Measurements from ENCODE around the gene AKAP8.

Gene AKAP8

GRCh38 chr19:15330801-15331418 is 48.7 kb downstream of the AKAP8 start:
- no peak for DNase-seq

- DNase-seq, result no peak
These were observed 51.3 kb downstream of the AKAP8 start for GRCh38 chr19:15328312-15328711.

DNA sequence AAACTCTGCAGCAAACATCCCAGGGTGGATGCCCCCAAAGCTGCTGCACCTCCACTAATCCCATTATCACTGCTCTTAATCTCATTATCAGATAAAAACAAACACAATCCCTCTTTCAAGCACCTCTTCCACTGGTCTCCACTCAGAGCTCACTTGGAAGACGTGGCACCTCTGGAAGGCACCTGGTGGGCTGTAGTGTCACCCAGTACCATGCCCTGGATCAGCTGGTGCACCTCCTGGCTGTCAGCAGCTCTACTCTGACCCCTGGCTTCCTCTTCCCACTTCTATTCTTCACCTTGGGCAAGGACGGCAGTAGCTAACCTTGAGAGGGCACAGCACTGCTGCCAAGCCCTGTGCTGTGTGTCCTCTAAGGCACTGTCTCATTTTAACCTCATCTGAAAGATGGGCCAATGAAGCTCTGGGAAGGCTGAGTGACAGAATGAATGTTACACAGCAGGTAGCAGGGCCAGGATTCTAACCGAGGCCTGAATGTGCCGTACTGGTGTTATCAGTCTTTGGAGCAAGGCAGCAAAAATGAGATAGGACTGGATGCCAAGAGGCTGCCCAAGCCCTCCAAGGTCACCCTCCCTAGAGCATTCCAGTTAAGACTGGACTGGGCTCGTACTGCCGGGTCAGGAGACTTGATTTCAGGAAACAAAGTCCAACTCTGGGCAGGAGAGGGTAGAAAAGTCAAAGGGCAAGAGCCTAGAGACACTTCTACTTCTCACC is 54.6 kb downstream of the AKAP8 start:
- DNase-seq, result no peak

DNA sequence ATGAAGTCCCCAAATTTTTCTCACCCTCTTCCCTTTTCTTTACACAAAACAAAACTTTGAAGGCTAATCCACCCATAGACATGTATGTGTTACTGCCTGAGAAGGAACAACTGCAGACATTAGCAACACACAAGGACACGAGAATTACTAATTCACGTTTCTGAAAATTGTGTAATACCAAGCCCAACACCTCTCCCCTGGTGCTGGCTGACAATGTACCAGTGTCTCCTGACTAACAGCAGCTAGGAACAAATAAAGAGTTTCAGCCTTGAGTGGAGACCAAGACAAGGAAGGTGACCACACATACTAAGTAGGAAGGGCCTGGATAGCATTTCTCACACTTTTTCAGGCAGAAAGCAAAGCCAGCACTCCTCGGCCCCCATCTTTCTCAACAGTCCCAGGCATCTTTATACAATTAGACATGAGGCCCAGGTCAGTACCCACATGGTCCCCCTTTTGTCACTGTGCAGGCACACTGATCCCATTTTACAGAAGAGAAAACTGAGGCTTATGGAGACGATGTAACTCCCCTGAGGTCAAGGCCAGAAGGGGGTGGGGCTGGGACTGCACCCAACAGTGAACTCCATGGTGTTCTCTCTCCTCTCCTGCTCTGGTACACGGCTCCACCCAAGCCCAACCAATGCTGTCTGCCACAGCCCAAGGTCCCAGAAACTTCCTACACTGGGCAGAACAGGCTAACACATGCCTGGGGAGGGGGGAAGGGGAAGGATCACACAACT is 55.9 kb downstream of the AKAP8 start:
- DNase-seq, result peak; percentile 73

- no peak for DNase-seq
These were observed 57.8 kb downstream of the AKAP8 start for GRCh38 chr19:15321739-15322138.

DNA sequence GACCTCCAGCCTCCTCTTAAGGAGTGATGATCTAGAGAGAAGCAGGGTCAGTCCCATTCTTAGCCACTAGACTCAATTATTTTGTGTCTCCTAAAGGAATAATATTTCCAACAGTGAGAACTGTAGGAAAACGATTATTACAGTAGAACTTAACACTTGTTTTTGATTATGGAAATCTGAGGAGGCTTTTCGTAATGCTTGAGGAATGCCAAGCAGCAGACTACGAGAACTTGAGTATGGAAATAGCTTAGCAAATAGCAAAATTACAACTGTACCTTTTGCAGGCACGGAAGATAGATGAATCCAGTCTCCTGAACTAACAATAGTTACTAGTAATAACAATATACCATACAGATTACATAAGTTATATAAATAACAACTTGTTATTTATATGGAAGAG is 59.5 kb downstream of the AKAP8 start:
- DNase-seq, result no peak

DNA sequence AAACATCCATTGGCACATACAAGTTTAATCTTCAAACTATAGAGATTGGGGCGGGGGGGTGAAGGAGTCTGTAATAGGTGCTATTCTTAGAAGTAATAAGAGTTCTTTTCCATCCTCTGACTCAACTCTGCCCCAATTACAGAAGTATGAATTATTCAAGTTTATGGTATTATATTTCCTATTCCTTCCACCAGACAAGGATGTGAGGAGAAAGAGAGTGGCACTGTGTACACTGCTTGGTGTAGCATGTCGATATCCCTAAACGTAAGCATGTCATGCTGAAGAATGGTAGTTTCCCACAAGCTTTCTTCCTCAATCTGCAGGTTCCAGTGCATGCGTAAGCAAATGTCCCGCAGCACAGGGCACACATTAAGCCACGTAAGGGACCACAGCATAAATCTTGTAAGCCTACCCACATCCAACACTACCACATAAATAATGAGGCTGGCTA is 61.3 kb downstream of the AKAP8 start:
- peak; percentile 60 for DNase-seq

- DNase-seq, result no peak
These were observed 62.1 kb downstream of the AKAP8 start for GRCh38 chr19:15317392-15318071.

GRCh38 chr19:15316498-15316897 is 63.1 kb downstream of the AKAP8 start:
- peak; percentile 84 for DNase-seq

DNA sequence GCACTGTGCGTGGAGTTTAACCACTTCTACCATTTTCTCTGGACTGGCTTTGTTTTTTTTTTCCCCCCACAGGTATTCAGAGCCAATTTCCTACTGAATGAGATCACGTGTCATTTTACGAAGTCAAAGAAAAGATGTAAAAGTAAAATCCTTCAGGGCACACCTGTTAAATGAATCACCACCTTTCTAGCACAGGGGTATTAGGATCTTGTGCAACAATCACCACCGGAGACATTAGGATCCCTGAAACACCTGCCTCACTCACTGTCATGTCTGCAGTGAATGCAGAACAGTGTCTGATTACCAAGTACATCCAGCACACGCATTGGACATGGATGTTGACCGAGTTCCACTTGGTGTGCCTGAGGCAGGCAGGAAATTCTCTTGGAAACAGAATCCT is 64.5 kb downstream of the AKAP8 start:
- DNase-seq, result no peak

- DNase-seq, result no peak
These were observed 65.8 kb downstream of the AKAP8 start for GRCh38 chr19:15313649-15314279.

DNA sequence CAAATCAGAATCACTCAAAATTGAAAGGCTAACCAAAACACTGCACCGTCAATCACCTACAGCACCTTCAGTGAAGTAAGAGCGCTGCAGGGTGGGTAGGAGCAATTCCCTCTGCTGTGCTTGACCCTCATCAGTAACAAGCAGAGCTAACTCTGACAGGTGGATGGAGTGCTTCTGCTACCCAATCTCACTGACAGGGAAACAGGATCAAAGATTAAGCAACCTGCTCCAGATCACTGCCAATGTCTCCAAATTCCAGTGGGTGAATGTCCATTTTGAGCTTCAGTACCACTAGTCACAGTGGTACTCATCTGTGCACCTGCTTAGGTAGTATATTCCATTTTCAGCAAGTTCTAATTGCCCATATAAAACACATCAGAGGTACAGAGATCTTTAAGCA is 72.4 kb downstream of the AKAP8 start:
- no peak for DNase-seq

DNA sequence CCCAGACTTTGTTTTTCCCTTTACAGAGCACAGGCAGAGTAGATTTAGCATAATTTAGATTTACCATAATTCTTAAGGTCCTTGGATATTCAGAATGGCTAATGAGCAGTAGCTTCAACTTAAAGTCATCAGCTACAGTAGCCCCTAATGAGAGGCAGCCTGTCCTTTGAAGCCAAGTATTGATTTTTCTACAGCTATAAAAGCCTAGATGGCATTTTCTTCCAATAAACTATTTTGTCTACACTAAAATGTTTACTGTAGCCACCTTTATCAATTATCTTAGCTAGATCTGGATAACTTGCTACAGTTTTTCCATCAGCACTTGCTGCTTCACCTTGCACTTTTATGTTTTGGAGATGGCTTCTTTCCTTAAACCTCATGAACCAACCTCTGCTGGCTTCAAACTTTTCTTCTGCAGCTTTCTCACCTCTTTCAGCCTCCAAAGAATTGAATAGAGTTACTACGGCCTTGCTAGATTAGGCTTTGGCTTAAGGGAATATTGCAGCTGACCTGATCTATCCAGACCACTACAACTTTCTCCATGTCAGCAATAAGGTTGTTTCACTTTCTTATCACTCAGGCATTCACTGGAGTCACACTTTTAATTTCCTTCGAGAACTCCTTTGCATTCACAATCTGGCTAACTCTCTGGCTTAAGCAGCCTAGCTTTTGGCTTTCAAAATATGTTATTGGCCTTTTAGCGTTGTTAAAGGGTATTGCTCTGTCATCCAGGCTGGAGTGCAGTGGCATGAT is 73.8 kb downstream of the AKAP8 start:
- no peak for DNase-seq

DNA sequence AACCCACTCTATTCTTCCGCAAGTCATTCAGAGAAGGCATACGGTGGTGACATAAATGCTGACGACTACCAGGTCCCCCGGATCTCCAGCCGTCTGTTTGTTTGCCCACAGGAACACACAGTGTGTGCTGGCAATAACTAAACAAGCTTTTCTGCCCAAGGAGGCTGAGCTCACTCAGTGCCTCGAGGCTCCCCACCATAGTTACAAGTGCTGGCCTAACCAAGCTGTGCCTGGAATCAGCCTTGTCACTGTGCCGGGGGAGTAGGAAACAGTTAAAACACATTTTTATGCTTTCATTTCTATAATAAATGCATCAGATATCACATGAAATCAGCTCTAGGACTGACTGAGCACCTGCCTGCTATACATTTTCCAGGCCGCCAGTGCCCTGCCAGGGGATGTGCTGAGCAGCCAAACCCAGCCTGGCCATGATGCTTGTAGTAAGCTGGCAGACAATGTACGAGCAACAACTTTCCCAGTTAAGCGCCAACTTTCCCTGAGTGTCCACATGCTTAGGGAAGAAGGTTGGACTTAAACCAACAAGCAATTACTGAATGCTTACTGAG is 75.4 kb downstream of the AKAP8 start:
- no peak for DNase-seq
